ENCODE measurements around the gene LMX1B. TPM values are rescaled to one million over a fixed set of nuclear protein-coding genes. Genes with fewer than 3 reads are reported as not detected.
A peak's percentile ranks its signal among the peaks of the same experiment; 100 is the strongest.
"Not testable (repeated sequence)": the region's sequence is repeated elsewhere in the genome, so short reads cannot be mapped to it uniquely, and the experiment has no call there.

LMX1B gene
- total RNA-seq, 1 experiment from 2014 or later, result not detected

- TF ChIP-seq CTCF (conservative IDR thresholded peaks at IDR 0.05; ENCODE audit: low read depth, low read length), result no peak
- no peak for TF ChIP-seq EZH2 (IDR thresholded peaks at IDR 0.05; ENCODE audit: borderline replicate concordance, low read depth, low read length, poor library complexity, severe bottlenecking)
- peak overlapping the region; percentile 74 for H3K4me3 ChIP-seq (ENCODE audit: low read depth, low read length, poor library complexity, severe bottlenecking)
- peak; percentile 47 for DNase-seq (ENCODE audit: low spot score)
- H3K4me1 ChIP-seq (ENCODE audit: insufficient read depth, low read length, poor library complexity, severe bottlenecking), result peaks cover 20% of the 10 kb centered on the region
- ChIA-PET POLR2A (ENCODE audit: low non-redundant PET) (no interaction called here), CTCF (no interaction called here)
- H3K36me3 ChIP-seq (ENCODE audit: insufficient read depth, low read length, poor library complexity, severe bottlenecking), result no peaks in the 10 kb centered on the region
- H3K27ac ChIP-seq (ENCODE audit: low read depth, low read length, poor library complexity, severe bottlenecking), result no peak overlapping the region
- H3K9me3 ChIP-seq (ENCODE audit: low read depth, low read length, poor library complexity, severe bottlenecking), result no peaks in the 10 kb centered on the region
- H3K27me3 ChIP-seq (replicated peaks; ENCODE audit: insufficient read depth, low read depth, low read length, poor library complexity), result peaks cover 5% of the 10 kb centered on the region
- no TSS peak for BruUV-seq (replicated peaks)
- intact Hi-C loops (cut with micrococcal nuclease; ENCODE audit: unreplicated experiment), result no loop called here
Observed at GRCh38 chr9:126723807-126724172, 110.1 kb downstream of the LMX1B start.

GRCh38 chr9:126724226-126724625, 110.5 kb downstream of the LMX1B start:
- CTCF ChIA-PET, result no interaction called here
- H3K27ac ChIP-seq (ENCODE audit: low read depth, low read length, poor library complexity, severe bottlenecking), result no peak overlapping the region

GRCh38 chr9:126725485-126725884, 111.8 kb downstream of the LMX1B start:
- CTCF ChIA-PET; H3K36me3 ChIP-seq (ENCODE audit: insufficient read depth, low read length, poor library complexity, severe bottlenecking); POLR2A ChIA-PET (ENCODE audit: low non-redundant PET); DNase-seq (ENCODE audit: low spot score); H3K27me3 ChIP-seq (replicated peaks; ENCODE audit: insufficient read depth, low read depth, low read length, poor library complexity); BruUV-seq (replicated peaks); H3K27ac ChIP-seq (ENCODE audit: low read depth, low read length, poor library complexity, severe bottlenecking); H3K4me3 ChIP-seq (ENCODE audit: low read depth, low read length, poor library complexity, severe bottlenecking); H3K9me3 ChIP-seq (ENCODE audit: low read depth, low read length, poor library complexity, severe bottlenecking); intact Hi-C loops (cut with micrococcal nuclease; ENCODE audit: unreplicated experiment): not testable (repeated sequence)
- H3K4me1 ChIP-seq (ENCODE audit: insufficient read depth, low read length, poor library complexity, severe bottlenecking), result peaks cover 10% of the 10 kb centered on the region

More at GRCh38 chr9:126724226-126724625, 110.5 kb downstream of the LMX1B start:
- Histone ChIP-seq H3K36me3 (ENCODE audit: insufficient read depth, low read length, poor library complexity, severe bottlenecking) (no peaks in the 10 kb centered on the region), H3K9me3 (ENCODE audit: low read depth, low read length, poor library complexity, severe bottlenecking) (no peaks in the 10 kb centered on the region), H3K4me3 (ENCODE audit: low read depth, low read length, poor library complexity, severe bottlenecking) (no peak overlapping the region), H3K4me1 (ENCODE audit: insufficient read depth, low read length, poor library complexity, severe bottlenecking) (peaks cover 20% of the 10 kb centered on the region), H3K27me3 (replicated peaks; ENCODE audit: insufficient read depth, low read depth, low read length, poor library complexity) (peaks cover 5% of the 10 kb centered on the region)
- BruUV-seq (replicated peaks), result no TSS peak
- TF ChIP-seq CTCF (conservative IDR thresholded peaks at IDR 0.05; ENCODE audit: low read depth, low read length) (no peak), EZH2 (IDR thresholded peaks at IDR 0.05; ENCODE audit: borderline replicate concordance, low read depth, low read length, poor library complexity, severe bottlenecking) (no peak)
- intact Hi-C loops (cut with micrococcal nuclease; ENCODE audit: unreplicated experiment), result no loop called here
- peak; percentile 27 for DNase-seq (ENCODE audit: low spot score)
- POLR2A ChIA-PET (ENCODE audit: low non-redundant PET), result no interaction called here

GRCh38 chr9:126728210-126728609, 114.5 kb downstream of the LMX1B start:
- H3K27me3 ChIP-seq (replicated peaks; ENCODE audit: insufficient read depth, low read depth, low read length, poor library complexity); BruUV-seq (replicated peaks); H3K4me1 ChIP-seq (ENCODE audit: insufficient read depth, low read length, poor library complexity, severe bottlenecking); H3K36me3 ChIP-seq (ENCODE audit: insufficient read depth, low read length, poor library complexity, severe bottlenecking); DNase-seq (ENCODE audit: low spot score); H3K27ac ChIP-seq (ENCODE audit: low read depth, low read length, poor library complexity, severe bottlenecking); CTCF ChIA-PET; H3K9me3 ChIP-seq (ENCODE audit: low read depth, low read length, poor library complexity, severe bottlenecking); intact Hi-C loops (cut with micrococcal nuclease; ENCODE audit: unreplicated experiment); H3K4me3 ChIP-seq (ENCODE audit: low read depth, low read length, poor library complexity, severe bottlenecking); POLR2A ChIA-PET (ENCODE audit: low non-redundant PET): not testable (repeated sequence)

GRCh38 chr9:126730592-126730991, 116.9 kb downstream of the LMX1B start:
- peaks cover 10% of the 10 kb centered on the region for H3K9me3 ChIP-seq (ENCODE audit: low read depth, low read length, poor library complexity, severe bottlenecking)
- H3K4me3 ChIP-seq (ENCODE audit: low read depth, low read length, poor library complexity, severe bottlenecking); DNase-seq (ENCODE audit: low spot score); H3K27me3 ChIP-seq (replicated peaks; ENCODE audit: insufficient read depth, low read depth, low read length, poor library complexity); H3K36me3 ChIP-seq (ENCODE audit: insufficient read depth, low read length, poor library complexity, severe bottlenecking); H3K27ac ChIP-seq (ENCODE audit: low read depth, low read length, poor library complexity, severe bottlenecking); intact Hi-C loops (cut with micrococcal nuclease; ENCODE audit: unreplicated experiment); CTCF ChIA-PET; H3K4me1 ChIP-seq (ENCODE audit: insufficient read depth, low read length, poor library complexity, severe bottlenecking); POLR2A ChIA-PET (ENCODE audit: low non-redundant PET); BruUV-seq (replicated peaks): not testable (repeated sequence)
